ENCODE measurements around the gene GATA3. TPM values are rescaled to one million over a fixed set of nuclear protein-coding genes. Genes with fewer than 3 reads are reported as not detected.

GATA3 gene
- total and polyA plus RNA-seq, 8 donors: 1.7 to 4.7 (median 2.7) TPM

GRCh38 chr10:8071006-8071405 lies 16.5 kb downstream of the GATA3 start:
- ATAC-seq: no peak
- no peak overlapping the region for H3K4me3 ChIP-seq
- H3K27ac ChIP-seq: no peak overlapping the region
- DNase-seq: no peak
- H3K9me3 ChIP-seq: no peaks in the 10 kb centered on the region
- TF ChIP-seq CTCF (IDR thresholded peaks at IDR 0.05): no peak
- H3K27me3 ChIP-seq: peaks cover 6 to 11% of the 10 kb centered on the region in 2 donors
- H3K36me3 ChIP-seq: peaks cover 0 to 8% of the 10 kb centered on the region in 2 donors
- intact Hi-C loops (cut with DNase I): no loop called here
- H3K4me1 ChIP-seq: no peaks in the 10 kb centered on the region

DNA sequence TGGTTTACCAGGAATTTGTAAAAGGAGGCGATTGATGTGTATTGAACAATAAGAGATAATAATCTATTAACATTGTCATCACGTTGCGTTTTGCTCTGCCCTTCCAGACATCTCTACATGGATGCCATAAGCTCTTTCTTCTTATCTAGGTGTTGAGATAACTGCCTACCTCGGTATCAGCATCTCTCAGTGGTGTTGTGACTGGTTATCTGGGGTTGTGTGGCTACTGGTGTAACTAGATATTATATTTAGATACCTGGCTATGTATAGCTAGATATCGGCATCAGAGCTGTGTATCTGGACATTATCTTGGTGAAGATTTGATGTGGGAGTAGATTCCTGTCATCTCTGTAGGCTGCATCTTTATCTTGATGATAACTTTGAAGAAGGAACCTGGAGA lies 17.2 kb downstream of the GATA3 start:
- Histone ChIP-seq H3K4me1 (no peaks in the 10 kb centered on the region), H3K9me3 (no peaks in the 10 kb centered on the region), H3K27me3 (peaks cover 0 to 11% of the 10 kb centered on the region in 2 donors), H3K36me3 (peaks cover 0 to 8% of the 10 kb centered on the region in 2 donors), H3K4me3 (no peak overlapping the region), H3K27ac (no peak overlapping the region)
- no peak for DNase-seq
- TF ChIP-seq CTCF (IDR thresholded peaks at IDR 0.05): no peak
- ATAC-seq: no peak
- intact Hi-C loops (cut with DNase I): no loop called here

- no peaks in the 10 kb centered on the region for H3K9me3 ChIP-seq
- peaks cover 0 to 11% of the 10 kb centered on the region in 2 donors for H3K27me3 ChIP-seq
- DNase-seq (no peak), ATAC-seq (no peak)
- no peak overlapping the region for H3K27ac ChIP-seq
- H3K4me3 ChIP-seq: no peak overlapping the region
- no peaks in the 10 kb centered on the region for H3K4me1 ChIP-seq
- intact Hi-C loops (cut with DNase I): no loop called here
- TF ChIP-seq CTCF (IDR thresholded peaks at IDR 0.05): no peak
- peaks cover 0 to 8% of the 10 kb centered on the region in 2 donors for H3K36me3 ChIP-seq
Measured at GRCh38 chr10:8072211-8072610, 17.7 kb downstream of the GATA3 start.

DNA sequence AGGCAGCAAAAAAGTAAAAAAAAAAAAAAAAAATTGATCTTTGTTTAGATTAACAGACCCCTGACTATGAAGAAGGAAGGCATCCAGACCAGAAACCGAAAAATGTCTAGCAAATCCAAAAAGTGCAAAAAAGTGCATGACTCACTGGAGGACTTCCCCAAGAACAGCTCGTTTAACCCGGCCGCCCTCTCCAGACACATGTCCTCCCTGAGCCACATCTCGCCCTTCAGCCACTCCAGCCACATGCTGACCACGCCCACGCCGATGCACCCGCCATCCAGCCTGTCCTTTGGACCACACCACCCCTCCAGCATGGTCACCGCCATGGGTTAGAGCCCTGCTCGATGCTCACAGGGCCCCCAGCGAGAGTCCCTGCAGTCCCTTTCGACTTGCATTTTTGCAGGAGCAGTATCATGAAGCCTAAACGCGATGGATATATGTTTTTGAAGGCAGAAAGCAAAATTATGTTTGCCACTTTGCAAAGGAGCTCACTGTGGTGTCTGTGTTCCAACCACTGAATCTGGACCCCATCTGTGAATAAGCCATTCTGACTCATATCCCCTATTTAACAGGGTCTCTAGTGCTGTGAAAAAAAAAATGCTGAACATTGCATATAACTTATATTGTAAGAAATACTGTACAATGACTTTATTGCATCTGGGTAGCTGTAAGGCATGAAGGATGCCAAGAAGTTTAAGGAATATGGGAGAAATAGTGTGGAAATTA lies 19.4 kb downstream of the GATA3 start:
- no peak for ATAC-seq
- H3K4me3 ChIP-seq: no peak overlapping the region
- H3K36me3 ChIP-seq: peaks cover 0 to 8% of the 10 kb centered on the region in 2 donors
- H3K27me3 ChIP-seq: peaks cover 0 to 23% of the 10 kb centered on the region in 2 donors
- H3K4me1 ChIP-seq: no peaks in the 10 kb centered on the region
- H3K27ac ChIP-seq: no peak overlapping the region
- TF ChIP-seq CTCF (IDR thresholded peaks at IDR 0.05): no peak
- H3K9me3 ChIP-seq: no peaks in the 10 kb centered on the region
- intact Hi-C loops (cut with DNase I): no loop called here
- DNase-seq: no peak

DNA sequence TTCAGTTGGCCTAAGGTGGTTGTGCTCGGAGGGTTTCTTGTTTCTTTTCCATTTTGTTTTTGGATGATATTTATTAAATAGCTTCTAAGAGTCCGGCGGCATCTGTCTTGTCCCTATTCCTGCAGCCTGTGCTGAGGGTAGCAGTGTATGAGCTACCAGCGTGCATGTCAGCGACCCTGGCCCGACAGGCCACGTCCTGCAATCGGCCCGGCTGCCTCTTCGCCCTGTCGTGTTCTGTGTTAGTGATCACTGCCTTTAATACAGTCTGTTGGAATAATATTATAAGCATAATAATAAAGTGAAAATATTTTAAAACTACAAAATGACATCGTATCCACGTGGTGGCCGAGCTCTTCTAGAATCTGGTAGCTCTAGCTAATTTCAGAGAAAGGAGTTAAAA lies 20.4 kb downstream of the GATA3 start:
- no peak for ATAC-seq
- Histone ChIP-seq H3K27ac (no peak overlapping the region), H3K9me3 (no peaks in the 10 kb centered on the region)

More for the DNA sequence above, 20.4 kb downstream of the GATA3 start:
- no peaks in the 10 kb centered on the region for H3K4me1 ChIP-seq
- intact Hi-C loops (cut with DNase I): no loop called here
- no peak for TF ChIP-seq CTCF (IDR thresholded peaks at IDR 0.05)
- H3K36me3 ChIP-seq: peaks cover 0 to 3% of the 10 kb centered on the region in 2 donors
- DNase-seq: no peak
- H3K27me3 ChIP-seq: peaks cover 0 to 34% of the 10 kb centered on the region in 2 donors
- H3K4me3 ChIP-seq: no peak overlapping the region

Measured in left lung (tissue), 10 donors.